ENCODE results near the gene MIEN1. TPM values are rescaled to one million over a fixed set of nuclear protein-coding genes. Genes with fewer than 3 reads are reported as not detected.

Gene MIEN1
- total RNA-seq, 1 donor from 2014 or later, result 43.4 TPM

DNA sequence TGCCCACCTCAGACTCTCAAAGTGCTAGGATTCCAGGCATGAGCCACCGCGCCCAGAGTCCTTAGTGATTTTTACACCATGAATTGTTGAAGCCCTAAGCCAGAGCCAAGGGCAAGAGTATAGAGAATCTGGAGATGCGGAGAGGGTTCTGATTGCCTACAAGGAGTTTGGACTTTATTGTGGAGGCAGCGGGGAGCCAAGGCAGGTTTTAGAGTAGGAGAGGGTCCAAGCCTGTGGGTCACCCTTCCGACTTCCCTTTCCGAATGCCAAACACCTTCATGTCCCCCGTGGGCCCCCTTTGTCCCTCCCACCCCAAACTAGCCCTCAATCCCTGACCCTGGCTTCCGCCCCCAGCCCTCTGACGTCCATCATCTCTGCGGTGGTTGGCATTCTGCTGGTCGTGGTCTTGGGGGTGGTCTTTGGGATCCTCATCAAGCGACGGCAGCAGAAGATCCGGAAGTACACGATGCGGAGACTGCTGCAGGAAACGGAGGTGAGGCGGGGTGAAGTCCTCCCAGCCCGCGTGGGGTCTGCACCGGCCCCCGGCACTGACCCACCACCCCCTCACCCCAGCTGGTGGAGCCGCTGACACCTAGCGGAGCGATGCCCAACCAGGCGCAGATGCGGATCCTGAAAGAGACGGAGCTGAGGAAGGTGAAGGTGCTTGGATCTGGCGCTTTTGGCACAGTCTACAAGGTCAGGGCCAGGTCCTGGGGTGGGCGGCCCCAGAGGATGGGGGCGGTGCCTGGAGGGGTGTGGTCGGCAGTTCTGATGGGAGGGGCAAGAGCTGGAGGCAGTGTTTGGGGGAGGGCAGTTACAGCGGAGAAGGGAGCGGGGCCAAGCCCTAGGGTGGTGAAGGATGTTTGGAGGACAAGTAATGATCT is 7.1 kb downstream of the MIEN1 start:
- H3K4me3 Mint-ChIP-seq (ENCODE audit: low read depth), result no peak overlapping the region
- no peaks in the 10 kb centered on the region for H3K27me3 Mint-ChIP-seq
- H3K36me3 Mint-ChIP-seq (ENCODE audit: insufficient read depth), result peaks cover 16% of the 10 kb centered on the region
- no peaks in the 10 kb centered on the region for H3K4me1 Mint-ChIP-seq (ENCODE audit: low read depth)
- DNase-seq (ENCODE audit: low spot score, unreplicated experiment), result no peak
- H3K27ac Mint-ChIP-seq, result no peak overlapping the region
- no peaks in the 10 kb centered on the region for H3K9me3 Mint-ChIP-seq (ENCODE audit: low read depth)
- TF ChIP-seq, protein P1, sequence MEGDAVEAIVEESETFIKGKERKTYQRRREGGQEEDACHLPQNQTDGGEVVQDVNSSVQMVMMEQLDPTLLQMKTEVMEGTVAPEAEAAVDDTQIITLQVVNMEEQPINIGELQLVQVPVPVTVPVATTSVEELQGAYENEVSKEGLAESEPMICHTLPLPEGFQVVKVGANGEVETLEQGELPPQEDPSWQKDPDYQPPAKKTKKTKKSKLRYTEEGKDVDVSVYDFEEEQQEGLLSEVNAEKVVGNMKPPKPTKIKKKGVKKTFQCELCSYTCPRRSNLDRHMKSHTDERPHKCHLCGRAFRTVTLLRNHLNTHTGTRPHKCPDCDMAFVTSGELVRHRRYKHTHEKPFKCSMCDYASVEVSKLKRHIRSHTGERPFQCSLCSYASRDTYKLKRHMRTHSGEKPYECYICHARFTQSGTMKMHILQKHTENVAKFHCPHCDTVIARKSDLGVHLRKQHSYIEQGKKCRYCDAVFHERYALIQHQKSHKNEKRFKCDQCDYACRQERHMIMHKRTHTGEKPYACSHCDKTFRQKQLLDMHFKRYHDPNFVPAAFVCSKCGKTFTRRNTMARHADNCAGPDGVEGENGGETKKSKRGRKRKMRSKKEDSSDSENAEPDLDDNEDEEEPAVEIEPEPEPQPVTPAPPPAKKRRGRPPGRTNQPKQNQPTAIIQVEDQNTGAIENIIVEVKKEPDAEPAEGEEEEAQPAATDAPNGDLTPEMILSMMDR (IDR thresholded peaks at IDR 0.05; ENCODE audit: unreplicated experiment), result no peak

DNA sequence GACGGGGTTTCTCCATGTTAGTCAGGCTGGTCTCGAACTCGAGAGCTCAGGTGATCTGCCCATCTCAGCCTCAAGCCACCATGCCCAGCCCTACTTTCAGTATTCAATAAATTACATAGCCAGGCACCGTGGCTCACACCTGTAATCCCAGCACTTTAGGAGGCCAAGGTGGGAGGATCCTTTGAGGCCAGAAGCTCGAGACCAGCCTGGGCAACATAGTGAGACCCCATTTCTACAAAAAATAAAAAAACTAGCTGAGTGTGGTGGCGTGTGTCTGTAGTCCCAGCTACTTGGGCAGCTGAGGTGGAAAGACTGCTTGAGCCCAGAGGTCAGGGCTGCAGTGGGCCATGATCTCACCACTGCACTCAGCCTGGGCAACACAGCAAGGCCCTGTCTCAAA is 8.2 kb downstream of the MIEN1 start:
- no peaks in the 10 kb centered on the region for H3K4me1 Mint-ChIP-seq (ENCODE audit: low read depth)
- TF ChIP-seq, protein P1 (IDR thresholded peaks at IDR 0.05; ENCODE audit: unreplicated experiment), result no peak
- H3K27ac Mint-ChIP-seq, result no peak overlapping the region
- H3K9me3 Mint-ChIP-seq (ENCODE audit: low read depth), result no peaks in the 10 kb centered on the region
- DNase-seq (ENCODE audit: low spot score, unreplicated experiment), result no peak
- no peaks in the 10 kb centered on the region for H3K27me3 Mint-ChIP-seq
- peaks cover 16% of the 10 kb centered on the region for H3K36me3 Mint-ChIP-seq (ENCODE audit: insufficient read depth)
- no peak overlapping the region for H3K4me3 Mint-ChIP-seq (ENCODE audit: low read depth)

DNA sequence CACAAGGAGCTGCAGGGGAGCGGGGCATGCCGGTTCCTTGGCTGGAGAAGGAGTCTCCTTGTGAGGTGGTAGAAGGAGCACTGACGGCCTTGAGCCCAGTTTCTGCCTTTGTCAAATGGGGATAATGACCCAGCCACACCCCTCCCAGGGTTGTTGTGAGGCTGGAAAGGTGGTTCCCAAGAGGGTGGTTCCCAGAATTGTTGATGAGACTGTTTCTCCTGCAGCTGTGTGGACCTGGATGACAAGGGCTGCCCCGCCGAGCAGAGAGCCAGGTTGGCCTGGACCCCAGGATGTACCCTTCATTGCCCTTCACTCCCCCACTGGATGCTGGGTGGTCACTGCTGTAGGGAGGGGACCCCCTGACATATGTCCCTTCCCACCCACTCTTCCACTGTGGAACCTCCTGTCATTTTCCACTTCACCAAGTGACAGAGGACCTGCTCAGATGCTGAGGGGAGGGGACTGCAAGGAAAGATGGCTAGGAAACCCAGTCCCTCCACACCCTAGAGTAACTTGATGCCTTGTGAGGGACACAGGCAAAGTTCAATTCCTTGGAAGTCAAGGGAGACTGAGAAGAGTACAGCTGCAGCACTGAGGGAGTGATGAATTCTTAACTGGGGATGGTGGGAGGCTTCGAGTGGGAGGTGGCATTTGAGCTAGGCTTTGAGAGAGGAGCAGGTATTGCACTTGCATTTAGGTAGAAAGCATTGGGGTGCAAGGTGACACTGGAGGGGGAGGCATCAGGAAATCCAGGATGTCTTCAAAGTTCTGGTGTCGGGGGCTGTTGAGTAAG is 10.6 kb downstream of the MIEN1 start:
- TF ChIP-seq, protein P1 (IDR thresholded peaks at IDR 0.05; ENCODE audit: unreplicated experiment), result no peak
- H3K27me3 Mint-ChIP-seq, result no peaks in the 10 kb centered on the region
- H3K9me3 Mint-ChIP-seq (ENCODE audit: low read depth), result no peaks in the 10 kb centered on the region
- H3K36me3 Mint-ChIP-seq (ENCODE audit: insufficient read depth), result peaks cover 10% of the 10 kb centered on the region
- no peak overlapping the region for H3K27ac Mint-ChIP-seq
- H3K4me3 Mint-ChIP-seq (ENCODE audit: low read depth), result no peak overlapping the region
- H3K4me1 Mint-ChIP-seq (ENCODE audit: low read depth), result no peaks in the 10 kb centered on the region
- no peak for DNase-seq (ENCODE audit: low spot score, unreplicated experiment)

DNA sequence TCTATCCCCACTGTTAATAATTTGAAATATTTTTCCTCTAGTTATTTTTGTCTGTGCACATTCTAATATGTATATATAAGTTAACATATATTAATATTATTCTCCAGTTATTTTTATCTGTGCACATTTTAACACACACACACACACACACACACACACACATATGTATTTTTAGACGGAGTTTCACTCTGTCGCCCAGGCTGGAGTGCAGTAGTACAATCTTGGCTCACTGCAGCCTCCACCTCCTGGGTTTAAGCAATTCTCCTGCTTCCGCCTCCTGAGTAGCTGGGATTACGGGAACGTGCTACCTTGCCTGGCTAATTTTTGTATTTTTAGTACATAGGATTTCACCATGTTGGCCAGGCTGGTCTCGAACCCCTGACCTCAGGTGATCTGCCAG is 12.7 kb downstream of the MIEN1 start:
- no peaks in the 10 kb centered on the region for H3K9me3 Mint-ChIP-seq (ENCODE audit: low read depth)
- DNase-seq (ENCODE audit: low spot score, unreplicated experiment), result no peak
- H3K4me1 Mint-ChIP-seq (ENCODE audit: low read depth), result no peaks in the 10 kb centered on the region
- H3K27ac Mint-ChIP-seq, result no peak overlapping the region
- TF ChIP-seq, protein P1 (IDR thresholded peaks at IDR 0.05; ENCODE audit: unreplicated experiment), result no peak
- no peak overlapping the region for H3K4me3 Mint-ChIP-seq (ENCODE audit: low read depth)
- no peaks in the 10 kb centered on the region for H3K27me3 Mint-ChIP-seq
- peaks cover 7% of the 10 kb centered on the region for H3K36me3 Mint-ChIP-seq (ENCODE audit: insufficient read depth)

DNA sequence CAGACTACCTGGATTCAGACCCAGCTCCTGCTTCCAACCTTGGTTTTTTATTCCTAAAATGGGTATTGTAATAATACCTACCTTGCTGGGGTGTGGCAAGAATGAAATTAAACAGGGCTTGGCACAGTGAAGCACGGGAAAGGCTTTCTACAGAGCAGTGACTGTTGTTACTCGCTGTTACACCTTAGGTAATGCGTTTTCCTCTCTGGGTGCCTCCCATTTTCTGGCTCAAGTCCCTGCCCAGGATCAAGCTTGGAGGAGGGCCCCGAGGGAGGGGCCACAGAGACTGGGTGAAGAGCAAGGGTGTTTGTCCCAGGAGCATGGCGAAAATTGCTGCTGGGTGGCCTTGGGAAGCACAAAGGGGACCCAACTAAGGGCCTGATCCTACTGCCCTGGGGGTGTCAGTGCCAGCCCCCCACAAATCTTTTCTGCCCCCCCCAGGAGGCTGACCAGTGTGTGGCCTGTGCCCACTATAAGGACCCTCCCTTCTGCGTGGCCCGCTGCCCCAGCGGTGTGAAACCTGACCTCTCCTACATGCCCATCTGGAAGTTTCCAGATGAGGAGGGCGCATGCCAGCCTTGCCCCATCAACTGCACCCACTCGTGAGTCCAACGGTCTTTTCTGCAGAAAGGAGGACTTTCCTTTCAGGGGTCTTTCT is 13.3 kb downstream of the MIEN1 start:
- no peaks in the 10 kb centered on the region for H3K9me3 Mint-ChIP-seq (ENCODE audit: low read depth)
- H3K36me3 Mint-ChIP-seq (ENCODE audit: insufficient read depth), result peaks cover 11% of the 10 kb centered on the region
- no peaks in the 10 kb centered on the region for H3K27me3 Mint-ChIP-seq
- TF ChIP-seq, protein P1 (IDR thresholded peaks at IDR 0.05; ENCODE audit: unreplicated experiment), result no peak
- H3K4me3 Mint-ChIP-seq (ENCODE audit: low read depth), result no peak overlapping the region
- H3K27ac Mint-ChIP-seq, result no peak overlapping the region
- no peak for DNase-seq (ENCODE audit: low spot score, unreplicated experiment)
- H3K4me1 Mint-ChIP-seq (ENCODE audit: low read depth), result no peaks in the 10 kb centered on the region

Measured in progenitor cell of endocrine pancreas (in vitro differentiated cells).